ENCODE measurements around the gene RPL7A. TPM values are rescaled to one million over a fixed set of nuclear protein-coding genes. Genes with fewer than 3 reads are reported as not detected.

The RPL7A gene
- total and polyA plus RNA-seq, 2 of the 4 experiments (the other 2 are of a cell fraction), result 3,220 to 4,096 TPM

DNA sequence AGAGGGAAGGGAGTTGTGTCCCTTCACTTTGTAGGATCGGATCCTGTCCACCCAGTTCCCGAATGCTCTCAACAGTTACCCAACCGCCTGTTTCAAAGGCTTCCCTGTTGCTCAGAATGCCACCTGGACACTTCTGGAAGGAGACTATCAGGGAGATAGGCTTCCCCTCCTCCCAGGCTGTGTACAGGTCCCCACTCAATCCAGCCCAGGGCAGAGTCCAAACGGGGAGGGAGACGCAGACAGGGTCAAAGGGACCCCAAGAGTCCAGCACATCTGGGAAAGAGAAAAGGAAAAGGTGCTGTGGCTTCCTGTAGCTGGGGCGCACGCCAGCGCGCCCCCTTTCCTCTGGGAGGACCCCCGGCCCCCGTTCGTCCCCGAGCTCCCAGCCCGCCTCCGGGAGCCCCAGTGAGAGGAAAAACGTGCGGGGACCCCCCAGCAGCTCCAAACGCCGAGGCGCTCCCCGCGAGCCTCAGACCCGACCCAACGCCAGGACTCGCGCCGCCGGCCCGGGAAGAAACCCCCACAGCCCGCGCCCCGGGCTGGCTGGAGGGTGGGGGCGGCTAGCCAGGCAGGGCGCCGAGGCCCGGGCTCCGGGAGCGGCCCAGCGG lies 27.2 kb downstream of the RPL7A start (continued):
- TF ChIP-seq MAZ (IDR thresholded peaks at IDR 0.05; ENCODE audit: borderline replicate concordance, low read depth, low read length), result 0 out of 2 replicates have a peak, but pooled peaks have one; percentile 6

DNA sequence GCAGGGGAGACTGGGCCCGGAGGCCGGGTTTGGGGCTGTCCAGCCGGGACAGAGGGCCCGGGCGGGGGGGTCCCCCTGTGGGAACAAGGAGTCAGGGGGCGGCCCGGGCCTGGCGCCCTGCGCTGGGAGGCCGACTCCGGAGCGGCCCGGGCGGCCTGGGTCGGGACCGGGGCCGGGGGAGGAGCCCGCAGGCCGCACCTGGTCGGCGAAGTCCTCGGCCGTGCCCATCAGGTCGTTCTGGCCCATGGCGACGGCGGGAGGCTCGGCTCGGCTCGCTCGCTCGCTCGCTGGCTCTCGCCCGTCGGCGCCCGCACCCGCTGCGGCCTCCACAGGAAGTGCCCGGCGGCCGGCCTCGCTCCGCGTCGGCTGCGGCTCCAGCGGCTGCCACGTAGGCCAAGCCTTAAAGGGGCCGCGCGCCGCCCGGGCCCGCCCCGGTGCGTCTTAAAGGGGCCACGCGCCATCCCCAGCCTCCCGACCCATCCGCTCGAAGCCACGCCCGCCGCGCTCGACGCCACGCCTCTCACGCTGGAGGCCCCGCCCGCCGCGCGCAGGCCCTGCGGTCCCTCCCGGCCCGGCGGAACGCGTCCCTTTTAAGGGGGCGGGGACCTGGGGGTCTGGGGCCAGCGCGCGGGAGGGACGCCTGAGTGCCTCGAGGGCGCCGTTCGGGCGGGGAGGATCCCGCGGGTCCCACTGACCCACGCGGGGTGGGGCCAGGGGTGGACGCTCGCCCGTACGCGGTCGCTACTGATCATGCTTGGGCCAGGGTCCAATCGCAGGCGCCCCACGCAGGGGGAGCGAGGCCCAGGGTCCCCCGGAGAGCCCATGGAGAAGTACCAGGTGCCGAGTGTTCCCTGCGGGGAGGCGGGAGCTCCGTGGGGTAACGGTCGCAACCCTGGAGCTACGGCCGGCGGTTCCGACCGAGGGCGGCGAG lies 28.0 kb downstream of the RPL7A start, which contains the start of the genes STKLD1 and SURF4:
STKLD1 (plus strand) TSS at position 643 of the 931 bp plus-strand sequence; CDS start at position 751, 108 bp downstream.
SURF4 (minus strand) TSS at position 337 of the 931 bp plus-strand sequence; CDS start at position 246, 91 bp downstream.
- Histone ChIP-seq H2AK5ac (ENCODE audit: low read depth, low read length) (peak within 1 kb of the TSS; percentile 76), H3K4ac (ENCODE audit: low read depth, low read length) (peak within 1 kb of the TSS; percentile 91), H2AFZ (replicated peaks; ENCODE audit: low read length, poor library complexity) (peak within 1 kb of the TSS; percentile 96), H3K4me2 (ENCODE audit: low read depth, low read length) (peak within 1 kb of the TSS; percentile 97), H3K36me3 (ENCODE audit: control insufficient read depth, insufficient read depth, low read length) (peaks cover 19% of the 10 kb centered on the region), H4K20me1 (ENCODE audit: insufficient read depth, low read length) (peaks cover 43% of the 10 kb centered on the region), H3K27me3 (ENCODE audit: control insufficient read depth, insufficient read depth, low read length) (no peaks in the 10 kb centered on the region), H2BK120ac (ENCODE audit: low read depth, low read length) (peak within 1 kb of the TSS; percentile 58; the same call in 1 of the 2 replicates), H3K4me3 (ENCODE audit: insufficient read depth, low read depth, low read length) (peak within 1 kb of the TSS; percentile 84), H2BK15ac (ENCODE audit: low read depth, low read length) (0 out of 3 replicates have a peak within 1 kb of the TSS, but pooled peaks have one; percentile 3), H3K9me1 (ENCODE audit: insufficient read depth, low read length) (peaks cover 13% of the 10 kb centered on the region), H3K4me1 (ENCODE audit: control insufficient read depth, insufficient read depth, low read length) (peaks cover 11% of the 10 kb centered on the region), H3K18ac (ENCODE audit: low read depth, low read length) (peak within 1 kb of the TSS; percentile 12), H3K56ac (ENCODE audit: extremely low read depth, insufficient read depth, low read length) (peak within 1 kb of the TSS; percentile 91), H2BK5ac (ENCODE audit: low read depth, low read length, poor library complexity, severe bottlenecking) (peak within 1 kb of the TSS; percentile 86), H3K9ac (ENCODE audit: low read depth, low read length) (peak within 1 kb of the TSS; percentile 97), H3K23ac (ENCODE audit: low read depth, low read length) (peak within 1 kb of the TSS; percentile 87), H3K27ac (ENCODE audit: insufficient read depth, low read length) (peak within 1 kb of the TSS; percentile 89), H4K5ac (ENCODE audit: low read depth, low read length) (peak within 1 kb of the TSS; percentile 62), H3K14ac (replicated peaks; ENCODE audit: low read depth, low read length) (peak within 1 kb of the TSS; percentile 89), H2BK20ac (ENCODE audit: low read depth, low read length) (no peak within 1 kb of the TSS), H3K9me3 (ENCODE audit: control insufficient read depth, insufficient read depth, low read length) (no peaks in the 10 kb centered on the region), H4K8ac (ENCODE audit: low read depth in 2 of 2, low read length in 2 of 2) (peak within 1 kb of the TSS; percentile 37 to 82; a peak in 3 of 4 replicates), H2AK9ac (replicated peaks; ENCODE audit: low read depth, low read length, poor library complexity) (peak within 1 kb of the TSS; percentile 94), H3K79me1 (ENCODE audit: low read depth in 1 of 2, low read length in 2 of 2) (peaks cover 0 to 26% of the 10 kb centered on the region in 2 experiments; a peak in 2 of 4 replicates), H4K91ac (ENCODE audit: insufficient read depth, low read depth, low read length) (peak within 1 kb of the TSS; percentile 65)
- ChIA-PET CTCF (no interaction called here), POLR2A (ENCODE audit: unreplicated experiment) (no interaction called here)
- ATAC-seq (ENCODE audit: low read depth) (peak; percentile 95), DNase-seq (peak; percentile 94)
- no TSS peak for BruUV-seq (replicated peaks)
- WGBS, 2 experiments (ENCODE audit: extremely low coverage in 2 of 2, insufficient read length in 1 of 2), result 0% methylated on average over 87 of the region's 120 CpGs; no CpG with 5 or more reads in 1 of the 2 experiments
- dilution Hi-C loops (cut with HindIII; ENCODE audit: low sequenced_read_pairs, unreplicated experiment), result no loop called here
- intact Hi-C loops (cut with micrococcal nuclease), result no loop called here
- in situ Hi-C loops (cut with MboI; ENCODE audit: low sequenced_read_pairs), result no loop called here
- TF ChIP-seq BHLHE40 (IDR thresholded peaks at IDR 0.05; ENCODE audit: low read depth, low read length), result 0 out of 2 replicates have a peak, but pooled peaks have one; percentile 15
- no peak for TF ChIP-seq CEBPB (IDR thresholded peaks at IDR 0.05; ENCODE audit: low read depth, low read length)
- TF ChIP-seq, protein P1, sequence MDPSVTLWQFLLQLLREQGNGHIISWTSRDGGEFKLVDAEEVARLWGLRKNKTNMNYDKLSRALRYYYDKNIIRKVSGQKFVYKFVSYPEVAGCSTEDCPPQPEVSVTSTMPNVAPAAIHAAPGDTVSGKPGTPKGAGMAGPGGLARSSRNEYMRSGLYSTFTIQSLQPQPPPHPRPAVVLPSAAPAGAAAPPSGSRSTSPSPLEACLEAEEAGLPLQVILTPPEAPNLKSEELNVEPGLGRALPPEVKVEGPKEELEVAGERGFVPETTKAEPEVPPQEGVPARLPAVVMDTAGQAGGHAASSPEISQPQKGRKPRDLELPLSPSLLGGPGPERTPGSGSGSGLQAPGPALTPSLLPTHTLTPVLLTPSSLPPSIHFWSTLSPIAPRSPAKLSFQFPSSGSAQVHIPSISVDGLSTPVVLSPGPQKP (IDR thresholded peaks at IDR 0.05; ENCODE audit: borderline replicate concordance, low read depth, low read length), result 0 out of 2 replicates have a peak, but pooled peaks have one; percentile 14
- peak; percentile 98 for TF ChIP-seq POLR2A (IDR thresholded peaks at IDR 0.05; ENCODE audit: low read depth, low read length)
- TF ChIP-seq, protein P2, sequence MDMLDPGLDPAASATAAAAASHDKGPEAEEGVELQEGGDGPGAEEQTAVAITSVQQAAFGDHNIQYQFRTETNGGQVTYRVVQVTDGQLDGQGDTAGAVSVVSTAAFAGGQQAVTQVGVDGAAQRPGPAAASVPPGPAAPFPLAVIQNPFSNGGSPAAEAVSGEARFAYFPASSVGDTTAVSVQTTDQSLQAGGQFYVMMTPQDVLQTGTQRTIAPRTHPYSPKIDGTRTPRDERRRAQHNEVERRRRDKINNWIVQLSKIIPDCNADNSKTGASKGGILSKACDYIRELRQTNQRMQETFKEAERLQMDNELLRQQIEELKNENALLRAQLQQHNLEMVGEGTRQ (IDR thresholded peaks at IDR 0.05; ENCODE audit: low read depth, low read length), result no peak
- TF ChIP-seq CHD1 (IDR thresholded peaks at IDR 0.05; ENCODE audit: low read depth, low read length), result peak; percentile 79
- TF ChIP-seq FOS (IDR thresholded peaks at IDR 0.05; ENCODE audit: low read depth, low read length), result no peak
- peak; percentile 24; the same call in 1 of the 2 replicates for TF ChIP-seq MXI1 (IDR thresholded peaks at IDR 0.05; ENCODE audit: borderline replicate concordance, low read depth, low read length)
- TF ChIP-seq MAZ (IDR thresholded peaks at IDR 0.05; ENCODE audit: borderline replicate concordance, low read depth, low read length), result peak; percentile 58; the same call in 1 of the 2 replicates

Measured in IMR-90 (cell line).